HEK293T (cell line): ENCODE data around the gene EML4.

ENCODE experiments used
- CTBP1 ChIP-seq: fragments of 450-650 bp; IDR thresholded peaks from 2 replicates; pipeline ENCODE4 v1.6.1; 2016; ENCODE audit warnings: borderline replicate concordance
- FOXK2 ChIP-seq: fragments of 450-650 bp; IDR thresholded peaks from 2 replicates; pipeline ENCODE4 v1.6.1; 2016; ENCODE audit warnings: mild to moderate bottlenecking
- SP1 ChIP-seq: fragments of 450-650 bp; IDR thresholded peaks from 2 replicates; pipeline ENCODE4 v1.6.1; 2017
- TARDBP ChIP-seq: fragments of 450-650 bp; IDR thresholded peaks from 2 replicates; pipeline ENCODE4 v1.6.1; 2016

- TF ChIP-seq FOXK2 (no peak), SP1 (no peak), CTBP1 (no peak), TARDBP (no peak)
Measured at GRCh38 chr2:42338567-42339190, 169.5 kb downstream of the EML4 start.
